AG04450 (cell line): ENCODE measurements around the gene NKG7. TPM values are rescaled to one million over a fixed set of nuclear protein-coding genes. Genes with fewer than 3 reads are reported as not detected.
"Not testable (repeated sequence)": the region's sequence is repeated elsewhere in the genome, so short reads cannot be mapped to it uniquely, and the experiment has no call there.

Source experiments
- CTCF ChIA-PET: fragments of 300-600, 350-600 bp; formaldehyde crosslinking; extraction: SDS; loops from one replicate; lab custom pipeline; 2022; ENCODE audit warnings: antibody characterized with exemption, inconsistent platforms; lab: Charles Lee
- POLR2A ChIA-PET: fragments of 350-600 bp; formaldehyde crosslinking; extraction: SDS; loops from one replicate; lab custom pipeline; 2021; ENCODE audit warnings: antibody characterized with exemption, inconsistent platforms; lab: Yijun Ruan, JAX
- DNase-seq: peaks from one replicate; pipeline ENCODE4 v3.0.0-alpha.2; 2011; ENCODE audit warnings: low read depth, low spot score
- H3K27ac ChIP-seq: one replicate; pipeline ENCODE4 v1.5.1; 2012; ENCODE audit warnings: low read depth, low read length, control low read depth
- H3K27me3 ChIP-seq: one replicate; pipeline ENCODE4 v1.6.0; 2012; ENCODE audit warnings: low read length; ENCODE audit not compliant: control insufficient read depth, insufficient read depth
- H3K4me3 ChIP-seq: 2 replicates; pipeline ENCODE4 v1.5.1; 2011; ENCODE audit warnings: mild to moderate bottlenecking, low read depth, low read length, control low read depth
- H3K9me3 ChIP-seq: 2 replicates; pipeline ENCODE4 v1.5.1; 2012; ENCODE audit warnings: low read length; ENCODE audit not compliant: control insufficient read depth, insufficient read depth
- polyA plus RNA-seq: library from polyadenylated mRNA; depleted of rRNA; stranded (reverse); fragments of >200 nt; gene quantifications from 2 replicates; pipeline ENCODE4 v1.2.3, GENCODE V29; 2011
- TF ChIP-seq, protein P1 (sequence below): IDR thresholded peaks from 2 replicates; pipeline ENCODE4 v1.5.1; 2011; ENCODE audit warnings: low read depth, low read length, control low read depth, inconsistent platforms

The NKG7 gene
- polyA plus RNA-seq, 1 experiment: not detected

DNA sequence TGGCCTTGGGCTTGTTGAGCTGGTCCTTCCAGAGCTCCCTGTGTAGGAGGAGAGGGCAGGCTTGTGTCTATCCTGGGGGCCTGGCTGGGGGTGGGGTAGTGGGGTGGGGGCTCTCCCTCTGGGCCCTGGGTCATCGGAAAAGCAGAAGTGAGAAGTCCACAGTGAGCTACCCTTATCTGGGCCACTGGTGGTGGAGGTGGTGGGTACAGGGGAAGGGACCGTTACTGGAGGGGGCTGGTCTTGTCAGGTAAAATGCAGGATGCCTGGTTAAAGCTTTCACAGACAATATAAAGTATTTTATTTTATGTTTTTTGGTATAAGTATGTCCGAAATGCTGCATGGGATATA, 45.3 kb upstream of the NKG7 start:
- H3K27ac ChIP-seq: no peak overlapping the region
- no peak overlapping the region for H3K4me3 ChIP-seq
- H3K27me3 ChIP-seq: no peaks in the 10 kb centered on the region
- POLR2A ChIA-PET: no interaction called here
- no peak for DNase-seq
- no peaks in the 10 kb centered on the region; the same call in 1 of the 2 replicates for H3K9me3 ChIP-seq
- CTCF ChIA-PET: interaction anchor here (1.5 to 1.6 kb wide), 2 partner anchors 10 to 243 kb away, joined by 3 to 8 read pairs; no protein-coding TSS in a partner anchor
- TF ChIP-seq, protein P1, sequence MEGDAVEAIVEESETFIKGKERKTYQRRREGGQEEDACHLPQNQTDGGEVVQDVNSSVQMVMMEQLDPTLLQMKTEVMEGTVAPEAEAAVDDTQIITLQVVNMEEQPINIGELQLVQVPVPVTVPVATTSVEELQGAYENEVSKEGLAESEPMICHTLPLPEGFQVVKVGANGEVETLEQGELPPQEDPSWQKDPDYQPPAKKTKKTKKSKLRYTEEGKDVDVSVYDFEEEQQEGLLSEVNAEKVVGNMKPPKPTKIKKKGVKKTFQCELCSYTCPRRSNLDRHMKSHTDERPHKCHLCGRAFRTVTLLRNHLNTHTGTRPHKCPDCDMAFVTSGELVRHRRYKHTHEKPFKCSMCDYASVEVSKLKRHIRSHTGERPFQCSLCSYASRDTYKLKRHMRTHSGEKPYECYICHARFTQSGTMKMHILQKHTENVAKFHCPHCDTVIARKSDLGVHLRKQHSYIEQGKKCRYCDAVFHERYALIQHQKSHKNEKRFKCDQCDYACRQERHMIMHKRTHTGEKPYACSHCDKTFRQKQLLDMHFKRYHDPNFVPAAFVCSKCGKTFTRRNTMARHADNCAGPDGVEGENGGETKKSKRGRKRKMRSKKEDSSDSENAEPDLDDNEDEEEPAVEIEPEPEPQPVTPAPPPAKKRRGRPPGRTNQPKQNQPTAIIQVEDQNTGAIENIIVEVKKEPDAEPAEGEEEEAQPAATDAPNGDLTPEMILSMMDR: no peak

DNA sequence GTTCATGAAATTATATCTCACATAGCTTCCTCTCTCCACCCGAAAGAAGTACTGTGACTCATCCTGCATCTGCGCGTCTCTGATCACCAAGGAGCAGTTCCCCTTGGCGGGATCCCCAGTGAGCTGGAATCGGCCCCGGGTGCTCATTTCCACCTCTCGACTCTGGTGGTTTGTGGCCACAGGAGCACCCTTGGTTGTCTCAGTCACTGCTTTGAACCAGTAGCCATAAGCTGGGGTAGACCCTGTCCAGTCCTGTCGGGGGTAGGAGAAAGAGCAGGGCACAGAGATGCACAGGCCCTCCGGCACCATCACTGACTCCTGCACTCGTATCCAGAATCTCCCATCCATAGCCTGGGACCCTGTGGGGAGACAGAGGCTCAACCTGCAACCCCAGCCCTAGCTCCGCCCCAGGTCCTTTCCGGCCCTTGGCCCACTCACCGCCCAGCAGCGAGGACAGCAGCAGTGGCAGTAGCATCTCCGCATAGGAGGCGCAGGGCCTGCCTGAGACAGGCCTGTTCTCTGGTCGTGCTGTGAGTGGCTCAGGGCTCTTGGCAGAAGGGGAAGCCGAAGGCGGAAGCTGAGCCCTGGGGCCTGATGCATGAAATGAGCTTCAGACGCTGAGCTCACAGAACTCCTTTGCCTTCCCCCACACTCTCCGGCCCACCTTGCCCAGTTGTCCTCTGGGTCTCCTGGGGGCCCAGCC, 44.8 kb upstream of the NKG7 start, which contains the start of gene SIGLEC10:
Gene SIGLEC10 (minus strand): TSS at position 536 of the 703 bp plus-strand sequence. CDS start 61 bp downstream, at position 475.
- no peak for DNase-seq
- CTCF ChIA-PET: interaction anchor here (1.5 to 1.6 kb wide), 2 partner anchors 9 to 244 kb away, joined by 3 to 8 read pairs; no protein-coding TSS in a partner anchor
- no peaks in the 10 kb centered on the region; the same call in 1 of the 2 replicates for H3K9me3 ChIP-seq
- TF ChIP-seq, protein P1: no peak
- H3K27ac ChIP-seq: no peak within 1 kb of the TSS
- no peak within 1 kb of the TSS for H3K4me3 ChIP-seq
- POLR2A ChIA-PET: no interaction called here
- H3K27me3 ChIP-seq: no peaks in the 10 kb centered on the region

- H3K4me3 ChIP-seq, H3K27me3 ChIP-seq, H3K27ac ChIP-seq, H3K9me3 ChIP-seq, DNase-seq, CTCF ChIA-PET, POLR2A ChIA-PET: not testable (repeated sequence)
Measured at GRCh38 chr19:51416422-51416821, 44.0 kb upstream of the NKG7 start.

DNA sequence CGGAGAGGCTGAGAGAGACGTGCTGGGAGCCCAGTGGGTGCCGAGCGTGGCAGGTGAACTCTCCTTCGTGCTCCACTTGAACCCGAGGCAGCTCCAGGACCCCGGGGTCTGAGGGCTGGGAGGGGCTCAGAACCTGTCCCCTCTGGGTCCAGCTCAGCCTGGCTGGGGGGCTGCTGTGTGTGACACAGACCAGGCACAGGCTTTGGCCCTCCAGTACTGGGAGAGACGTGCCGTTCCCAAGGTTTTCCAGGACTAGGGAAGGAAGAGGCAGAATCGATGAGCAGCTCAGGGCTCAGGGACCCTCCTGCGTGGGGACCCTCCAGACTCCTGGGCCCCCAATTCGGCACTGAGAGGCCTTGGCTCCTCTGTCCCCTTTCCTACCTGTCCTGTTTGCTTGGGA, 42.7 kb upstream of the NKG7 start:
- Histone ChIP-seq H3K27me3 (no peaks in the 10 kb centered on the region), H3K4me3 (no peak overlapping the region), H3K27ac (no peak overlapping the region), H3K9me3 (no peaks in the 10 kb centered on the region; the same call in 1 of the 2 replicates)
- POLR2A ChIA-PET: no interaction called here
- TF ChIP-seq, protein P1: no peak
- DNase-seq: no peak
- CTCF ChIA-PET: no interaction called here

GRCh38 chr19:51410950-51411748, 38.7 kb upstream of the NKG7 start:
- no peak for DNase-seq
- POLR2A ChIA-PET: no interaction called here
- CTCF ChIA-PET: no interaction called here

More at GRCh38 chr19:51410950-51411748, 38.7 kb upstream of the NKG7 start:
- no peaks in the 10 kb centered on the region; the same call in 1 of the 2 replicates for H3K9me3 ChIP-seq
- H3K27me3 ChIP-seq: no peaks in the 10 kb centered on the region
- no peak overlapping the region for H3K4me3 ChIP-seq
- TF ChIP-seq, protein P1: no peak
- no peak overlapping the region for H3K27ac ChIP-seq
